GM12891 (cell line): Measurements from ENCODE around the gene GALNT9.

Experiments used
- POLR2A ChIP-seq: IDR thresholded peaks from 2 replicates; pipeline ENCODE4 v1.6.1; 2011; ENCODE audit warnings: low read depth, low read length, control low read depth
- POLR2AphosphoS5 ChIP-seq: IDR thresholded peaks from 2 replicates; pipeline ENCODE4 v1.6.1; 2011; ENCODE audit warnings: low read depth, low read length, control low read depth
- SPI1 ChIP-seq: IDR thresholded peaks from 2 replicates; pipeline ENCODE4 v1.6.1; 2011; ENCODE audit warnings: low read depth, low read length, control low read depth
- TAF1 ChIP-seq: IDR thresholded peaks from 2 replicates; pipeline ENCODE4 v1.6.1; 2011; ENCODE audit warnings: low read depth, low read length, control low read depth

- TF ChIP-seq POLR2A (no peak), POLR2AphosphoS5 (no peak), SPI1 (no peak), TAF1 (no peak)
These were observed 43.3 kb downstream of the GALNT9 start for GRCh38 chr12:132285991-132286681.
